CD4-positive, CD25-positive, alpha-beta regulatory T cell (primary cell): ENCODE measurements around the gene CDC42BPG. TPM values are rescaled to one million over a fixed set of nuclear protein-coding genes. Genes with fewer than 3 reads are reported as not detected.

Experiments used
- ATAC-seq, 2 donors: fragments of 150-1000 bp; cut with Tn5 transposase; one replicate each; pipeline ENCODE4 v1.10.0; 2021; ENCODE audit warnings: low read depth in 2 of 2, moderate number of reproducible peaks in 2 of 2, moderate library complexity in 1 of 2
- DNase-seq, 3 donors: peaks; one replicate each; pipeline versions ENCODE4 v3.0.0 to v3.0.0-alpha.2; 2012 to 2022; ENCODE audit warnings: mixed read lengths in 1 of 3
- H3K27ac ChIP-seq: one replicate; pipeline ENCODE4 v1.7.0; 2013; ENCODE audit warnings: mild to moderate bottlenecking, low read length; ENCODE audit not compliant: insufficient read depth, poor library complexity, severe bottlenecking
- H3K27me3 ChIP-seq: one replicate; pipeline ENCODE4 v1.7.0; 2013; ENCODE audit warnings: low read length; ENCODE audit not compliant: control insufficient read depth, insufficient read depth
- H3K36me3 ChIP-seq: one replicate; pipeline ENCODE4 v1.7.0; 2013; ENCODE audit warnings: mild to moderate bottlenecking, low read length, moderate library complexity; ENCODE audit not compliant: control insufficient read depth, insufficient read depth
- H3K4me1 ChIP-seq: 2 replicates; pipeline ENCODE4 v1.7.0; 2013; ENCODE audit warnings: mild to moderate bottlenecking, low read length; ENCODE audit not compliant: insufficient read depth, control insufficient read depth, poor library complexity, severe bottlenecking
- H3K4me3 ChIP-seq: one replicate; pipeline ENCODE4 v1.7.0; 2013; ENCODE audit warnings: low read depth, mild to moderate bottlenecking, low read length, moderate library complexity
- H3K9me3 ChIP-seq, 2 experiments: 1 replicate in 1 of 2; 2 replicates in 1 of 2; pipeline ENCODE4 v1.7.0; 2013; ENCODE audit warnings: low read length in 2 of 2, mild to moderate bottlenecking in 1 of 2, moderate library complexity in 1 of 2; ENCODE audit not compliant: control insufficient read depth in 2 of 2
- H3K27ac Mint-ChIP-seq, 3 donors: one replicate each; pipeline ENCODE4 v1.8.0; 2020 to 2022; ENCODE audit warnings: mild to moderate bottlenecking in 3 of 3, mixed read lengths in 3 of 3, moderate library complexity in 2 of 3
- H3K27me3 Mint-ChIP-seq: one replicate; pipeline ENCODE4 v1.8.0; 2022; ENCODE audit warnings: mild to moderate bottlenecking, mixed read lengths
- H3K36me3 Mint-ChIP-seq: one replicate; pipeline ENCODE4 v1.8.0; 2020; ENCODE audit warnings: mixed read lengths
- H3K4me1 Mint-ChIP-seq, 4 donors: one replicate each; pipeline ENCODE4 v1.8.0; 2020 to 2022; ENCODE audit warnings: mixed read lengths in 4 of 4, mild to moderate bottlenecking in 1 of 4
- H3K4me3 Mint-ChIP-seq, 4 donors: one replicate each; pipeline ENCODE4 v1.8.0; 2020 to 2022; ENCODE audit warnings: mild to moderate bottlenecking in 4 of 4, mixed read lengths in 4 of 4, moderate library complexity in 3 of 4
- H3K9me3 Mint-ChIP-seq, 7 donors: one replicate each; pipeline ENCODE4 v1.8.0; 2020 to 2022; ENCODE audit warnings: mixed read lengths in 7 of 7, mild to moderate bottlenecking in 3 of 7, moderate library complexity in 2 of 7
- polyA plus RNA-seq, 4 donors: library from polyadenylated mRNA; unstranded; fragments of 300-500 nt; fragmentation: Illumina TruSeq; gene quantifications; one replicate each; pipeline ENCODE4 v1.2.3, GENCODE V29; 2021
- total RNA-seq: library from RNA; stranded (reverse); gene quantifications from one replicate; pipeline ENCODE4 v1.2.3, GENCODE V29; 2022

The CDC42BPG gene
- total and polyA plus RNA-seq, 5 donors from 2014 or later, result 0.11 to 11.6 (median 0.13) TPM; not detected in 2

DNA sequence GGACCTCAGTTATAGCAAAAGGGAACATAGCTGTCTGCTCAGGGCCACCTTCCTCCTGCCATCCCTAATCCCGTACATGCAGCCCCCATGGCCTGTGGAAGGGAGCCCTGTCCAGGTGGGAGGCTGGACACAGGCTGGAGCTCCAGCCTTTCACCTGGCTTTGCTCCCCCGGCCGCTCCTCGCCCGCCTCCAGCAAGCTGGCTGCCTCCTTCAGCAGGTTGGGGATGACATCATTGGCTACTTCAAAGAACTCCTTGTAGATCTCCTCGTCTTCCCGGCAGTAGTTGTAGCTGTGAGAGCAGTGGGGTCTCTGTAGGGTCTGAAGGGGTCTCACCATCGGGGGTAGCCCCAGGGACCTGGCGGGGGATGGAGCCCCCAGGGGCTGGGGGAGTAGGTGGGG is 39.0 kb downstream of the CDC42BPG start:
- H3K4me3 Mint-ChIP-seq, result peak overlapping the region; percentile 19 to 87 (median 40)
- H3K4me1 ChIP-seq, result peaks cover 49% of the 10 kb centered on the region
- H3K27me3 ChIP-seq, result no peaks in the 10 kb centered on the region
- H3K27ac ChIP-seq, result no peak overlapping the region
- peaks cover 13% of the 10 kb centered on the region for H3K36me3 Mint-ChIP-seq
- ATAC-seq (no peak), DNase-seq (no peak)
- peaks cover 0 to 58% (median 14%) of the 10 kb centered on the region in 4 donors for H3K4me1 Mint-ChIP-seq
- H3K36me3 ChIP-seq, result peaks cover 17% of the 10 kb centered on the region
- no peak overlapping the region for H3K4me3 ChIP-seq
- H3K9me3 Mint-ChIP-seq, result no peaks in the 10 kb centered on the region
- H3K27me3 Mint-ChIP-seq, result no peaks in the 10 kb centered on the region
- no peaks in the 10 kb centered on the region for H3K9me3 ChIP-seq
- H3K27ac Mint-ChIP-seq, result peak overlapping the region in 1 of 3 donors; percentile 73

DNA sequence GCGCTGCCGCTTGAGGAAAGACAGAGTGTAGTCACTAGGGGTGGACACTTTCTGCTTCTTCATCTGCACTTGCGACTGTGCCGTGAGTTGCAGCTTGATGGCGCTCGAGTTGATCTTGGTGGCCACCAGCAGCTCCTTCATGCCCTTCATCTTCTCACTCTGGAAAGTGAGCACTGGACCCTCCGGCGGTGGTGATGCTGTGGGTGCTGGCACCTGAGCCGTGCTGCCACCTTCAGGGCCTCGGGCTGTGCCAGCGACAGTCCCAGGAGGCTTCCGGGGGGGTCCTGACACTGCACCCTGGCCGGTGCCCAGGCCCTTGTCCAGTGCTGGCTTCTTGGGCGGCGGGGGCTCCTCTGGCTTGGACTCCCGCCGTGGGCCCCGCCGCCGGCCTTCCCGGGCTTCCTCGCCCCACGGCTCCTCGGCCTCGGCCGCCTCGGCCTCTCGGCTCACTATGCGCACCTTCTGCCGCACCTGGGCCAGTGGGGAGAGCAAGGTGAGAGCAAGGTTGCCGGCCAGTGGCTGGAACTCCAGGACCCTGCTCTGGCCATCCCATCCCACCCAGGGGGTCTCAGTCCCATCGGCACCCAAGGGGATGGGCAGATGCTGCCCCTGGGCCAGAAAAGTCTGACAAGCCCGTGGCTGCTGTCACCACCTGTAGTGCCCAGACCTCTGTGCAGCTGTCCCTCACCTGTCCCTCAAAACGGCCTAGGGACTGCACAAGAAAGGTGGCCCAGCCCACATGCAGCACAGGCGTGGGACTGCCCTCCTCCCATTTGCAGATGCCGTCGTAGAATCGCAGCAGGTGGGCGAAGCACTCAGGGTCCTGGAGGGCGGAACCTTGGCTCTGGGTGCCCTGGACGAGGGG is 39.9 kb downstream of the CDC42BPG start:
- Mint-ChIP-seq H3K4me1 (peaks cover 0 to 54% (median 14%) of the 10 kb centered on the region in 4 donors), H3K9me3 (no peaks in the 10 kb centered on the region), H3K4me3 (peak overlapping the region; percentile 86 to 92 (median 91)), H3K27ac (peak overlapping the region in 1 of 3 donors; percentile 98), H3K36me3 (peaks cover 16% of the 10 kb centered on the region), H3K27me3 (no peaks in the 10 kb centered on the region)
- no peaks in the 10 kb centered on the region for H3K9me3 ChIP-seq
- H3K27me3 ChIP-seq, result no peaks in the 10 kb centered on the region
- ATAC-seq (no peak), DNase-seq (no peak)
- H3K27ac ChIP-seq, result peak overlapping the region; percentile 96
- peaks cover 25% of the 10 kb centered on the region for H3K36me3 ChIP-seq
- H3K4me1 ChIP-seq, result peaks cover 41% of the 10 kb centered on the region
- H3K4me3 ChIP-seq, result no peak overlapping the region

DNA sequence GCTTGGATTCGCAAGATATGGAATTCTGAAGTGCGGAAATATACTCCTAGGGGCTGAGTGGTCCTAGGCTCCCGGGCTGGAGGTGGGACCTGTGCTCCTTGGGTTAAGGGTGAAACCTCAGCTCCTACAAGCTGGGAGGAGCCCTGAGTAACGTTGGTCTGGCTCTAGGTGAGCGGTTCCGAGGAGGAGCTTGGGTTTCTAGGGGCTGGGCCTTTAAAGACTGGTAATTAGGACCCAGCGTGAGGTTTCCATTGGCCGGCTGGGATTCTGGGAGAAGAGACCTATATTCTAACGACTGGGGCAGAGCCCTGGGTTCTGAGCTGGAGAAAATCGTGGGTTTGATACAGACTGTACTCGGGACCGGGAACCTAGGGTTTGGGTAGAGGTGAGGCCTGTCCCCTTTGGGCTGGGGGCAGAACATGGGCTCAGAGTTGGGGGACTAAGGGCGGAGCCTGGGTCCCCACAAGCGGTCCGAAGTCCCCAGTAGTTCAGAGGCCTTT is 40.6 kb downstream of the CDC42BPG start:
- no peak for ATAC-seq
- Histone ChIP-seq H3K4me3 (peak overlapping the region; percentile 89), H3K9me3 (no peaks in the 10 kb centered on the region), H3K36me3 (peaks cover 32% of the 10 kb centered on the region), H3K27ac (peak overlapping the region; percentile 96), H3K27me3 (no peaks in the 10 kb centered on the region), H3K4me1 (peaks cover 34% of the 10 kb centered on the region)
- no peaks in the 10 kb centered on the region for H3K9me3 Mint-ChIP-seq
- no peak for DNase-seq
- H3K4me3 Mint-ChIP-seq, result peak overlapping the region; percentile 86 to 92 (median 91)
- H3K27me3 Mint-ChIP-seq, result no peaks in the 10 kb centered on the region
- peak overlapping the region in 2 of 3 donors; percentile 94 to 98 for H3K27ac Mint-ChIP-seq
- peaks cover 0 to 49% (median 14%) of the 10 kb centered on the region in 4 donors for H3K4me1 Mint-ChIP-seq
- peaks cover 18% of the 10 kb centered on the region for H3K36me3 Mint-ChIP-seq

DNA sequence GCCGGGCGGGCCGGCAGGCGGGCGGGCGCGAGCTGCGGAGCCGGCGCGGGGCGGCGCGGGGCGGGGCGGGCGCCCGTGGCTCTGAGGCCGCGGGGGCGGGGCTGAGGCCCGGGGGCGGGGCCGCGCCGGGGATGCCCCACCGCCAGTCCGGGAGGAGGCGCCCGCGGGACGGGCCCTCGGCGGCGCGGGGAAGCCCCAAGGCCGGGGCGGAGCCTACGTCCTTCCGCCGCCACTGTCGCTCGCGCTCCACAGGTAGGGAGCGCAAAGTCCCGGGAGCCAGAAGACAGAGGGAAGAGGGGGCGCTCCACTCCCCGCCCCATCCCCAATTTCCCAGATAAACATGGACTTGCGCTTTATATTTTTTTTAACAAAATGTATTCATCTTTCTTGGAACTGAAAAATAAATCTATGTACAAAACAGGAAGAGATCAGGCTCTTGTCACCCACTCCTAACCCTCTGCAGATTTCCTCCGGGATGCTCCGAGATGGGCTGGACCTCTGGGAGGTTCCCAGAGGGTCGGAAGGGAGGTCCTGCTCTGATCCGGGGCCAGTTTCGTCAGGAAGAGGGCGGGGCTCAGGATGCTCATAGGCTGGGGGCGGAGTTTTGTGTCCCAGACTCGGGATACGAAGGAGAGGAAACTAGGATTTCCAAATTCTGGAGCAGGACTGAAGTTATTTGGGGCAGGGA is 41.2 kb downstream of the CDC42BPG start, which contains the start of gene MAP4K2:
Gene MAP4K2, minus strand, starts transcription at position 57 of the 688 bp plus-strand sequence. CDS start 65 bp downstream, outside the sequence.
- H3K4me1 Mint-ChIP-seq, result peaks cover 0 to 50% (median 15%) of the 10 kb centered on the region in 4 donors
- H3K27me3 ChIP-seq, result no peaks in the 10 kb centered on the region
- H3K4me1 ChIP-seq, result peaks cover 33% of the 10 kb centered on the region
- peak within 1 kb of the TSS; percentile 96 for H3K27ac ChIP-seq
- ATAC-seq (peak; percentile 89 to 93), DNase-seq (peak; percentile 85 to 88 (median 86))
- no peaks in the 10 kb centered on the region for H3K9me3 Mint-ChIP-seq
- H3K36me3 ChIP-seq, result peaks cover 33% of the 10 kb centered on the region
- H3K9me3 ChIP-seq, result no peaks in the 10 kb centered on the region
- H3K36me3 Mint-ChIP-seq, result peaks cover 21% of the 10 kb centered on the region
- peak within 1 kb of the TSS in 2 of 3 donors; percentile 94 to 98 for H3K27ac Mint-ChIP-seq
- H3K4me3 ChIP-seq, result peak within 1 kb of the TSS; percentile 89
- H3K27me3 Mint-ChIP-seq, result no peaks in the 10 kb centered on the region
- peak within 1 kb of the TSS; percentile 88 to 92 (median 91) for H3K4me3 Mint-ChIP-seq

DNA sequence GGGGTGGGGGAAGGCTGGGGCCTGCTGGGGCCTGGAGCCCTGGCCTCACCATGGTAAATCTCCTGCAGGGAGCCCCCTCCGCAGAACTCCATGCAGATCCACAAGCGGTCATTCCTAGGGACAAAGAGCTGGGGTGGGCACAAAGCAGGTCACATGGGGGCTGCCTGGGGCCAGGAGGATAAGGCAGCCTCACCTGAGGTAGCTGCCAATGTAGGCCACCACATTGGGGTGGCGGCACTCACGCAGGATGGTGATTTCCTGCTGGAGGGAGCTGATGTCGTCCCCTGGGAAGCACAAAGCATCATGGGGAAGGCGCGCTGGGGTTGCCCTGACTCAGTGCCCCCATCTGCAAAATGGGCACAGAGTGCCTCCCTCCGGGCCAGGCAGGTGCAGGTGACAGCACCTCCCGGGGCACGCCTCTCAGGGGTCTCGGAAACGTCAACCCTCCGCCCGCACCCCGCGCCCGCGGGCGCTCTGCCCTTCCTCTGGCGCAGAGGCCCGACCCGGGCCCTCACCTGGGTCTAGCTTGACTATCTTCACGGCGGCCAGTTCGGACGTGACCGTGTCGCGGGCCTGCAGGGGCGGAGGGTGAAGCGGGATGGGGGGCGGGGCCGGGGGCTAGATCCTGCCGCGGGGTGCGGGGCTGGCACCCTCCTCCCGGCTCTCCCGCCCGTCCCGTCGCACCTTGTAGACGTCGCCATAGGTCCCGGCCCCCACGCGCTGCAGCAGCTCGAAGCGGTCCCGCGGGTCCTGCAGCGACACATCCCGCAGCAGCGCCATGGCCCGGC is 41.9 kb downstream of the CDC42BPG start:
- Histone ChIP-seq H3K36me3 (peaks cover 33% of the 10 kb centered on the region), H3K27ac (peak overlapping the region; percentile 82), H3K4me3 (peak overlapping the region; percentile 53), H3K27me3 (no peaks in the 10 kb centered on the region), H3K9me3 (no peaks in the 10 kb centered on the region), H3K4me1 (peaks cover 33% of the 10 kb centered on the region)
- Mint-ChIP-seq H3K4me1 (peaks cover 0 to 47% (median 14%) of the 10 kb centered on the region in 4 donors), H3K9me3 (no peaks in the 10 kb centered on the region), H3K27me3 (no peaks in the 10 kb centered on the region), H3K4me3 (peak overlapping the region; percentile 84 to 92 (median 88)), H3K36me3 (peaks cover 17% of the 10 kb centered on the region), H3K27ac (peak overlapping the region in 2 of 3 donors; percentile 67 to 88)
- peak in 2 of 3 donors; percentile 35 to 55 for DNase-seq
- ATAC-seq, result peak; percentile 17 to 21

DNA sequence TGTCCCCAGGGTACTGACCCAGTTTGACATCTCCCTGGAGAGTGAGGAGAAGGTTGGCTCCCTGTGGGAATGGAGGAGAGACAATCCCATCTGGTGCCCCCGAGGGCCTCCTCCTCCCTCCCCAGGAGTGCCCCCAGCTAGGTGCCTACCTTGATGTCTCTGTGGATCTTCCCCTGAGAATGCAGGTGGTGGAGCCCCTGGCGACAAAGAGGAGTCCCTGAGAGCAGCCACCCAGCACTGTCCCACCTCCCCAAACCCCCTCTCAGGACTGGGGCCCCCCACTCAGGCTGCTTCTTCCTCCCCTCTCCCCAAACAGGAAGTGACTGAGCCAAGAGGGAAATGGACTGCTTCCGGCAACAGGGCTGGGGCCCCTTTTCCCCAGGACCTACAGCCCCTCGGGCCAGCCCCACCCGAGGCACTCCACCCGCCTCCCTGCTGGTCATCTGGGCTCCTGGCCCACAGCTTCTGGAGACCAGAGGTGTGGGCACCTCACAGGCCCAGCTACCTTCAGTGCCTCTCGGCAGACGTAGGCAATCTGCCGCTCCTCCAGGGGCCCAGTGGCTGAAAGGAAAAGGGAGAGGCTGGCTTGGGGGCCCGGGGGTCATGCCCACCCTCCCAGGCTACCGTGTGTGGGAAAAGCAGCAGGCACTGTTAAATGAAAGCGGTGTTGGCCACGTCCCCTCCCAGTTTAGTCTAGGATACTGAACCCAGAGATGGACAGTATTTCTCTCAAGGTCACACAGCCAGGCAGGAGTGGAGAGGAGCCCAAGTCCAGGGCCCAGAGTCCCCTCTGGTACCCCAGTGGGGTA is 42.7 kb downstream of the CDC42BPG start:
- H3K4me3 Mint-ChIP-seq, result peak overlapping the region; percentile 84 to 92 (median 88)
- DNase-seq, result peak in 1 of 3 donors; percentile 34

More for the DNA sequence above, 42.7 kb downstream of the CDC42BPG start:
- H3K36me3 ChIP-seq, result peaks cover 40% of the 10 kb centered on the region
- Mint-ChIP-seq H3K36me3 (peaks cover 14% of the 10 kb centered on the region), H3K27me3 (no peaks in the 10 kb centered on the region), H3K9me3 (no peaks in the 10 kb centered on the region), H3K4me1 (peaks cover 0 to 47% (median 14%) of the 10 kb centered on the region in 4 donors), H3K27ac (peak overlapping the region in 2 of 3 donors; percentile 67 to 88)
- H3K4me1 ChIP-seq, result peaks cover 33% of the 10 kb centered on the region
- H3K9me3 ChIP-seq, result no peaks in the 10 kb centered on the region
- H3K27me3 ChIP-seq, result no peaks in the 10 kb centered on the region
- H3K27ac ChIP-seq, result peak overlapping the region; percentile 82
- ATAC-seq, result no peak
- peak overlapping the region; percentile 53 for H3K4me3 ChIP-seq
